ENCODE results near the gene NHEJ1. TPM values are rescaled to one million over a fixed set of nuclear protein-coding genes. Genes with fewer than 3 reads are reported as not detected.

The NHEJ1 gene
- total and polyA plus RNA-seq, 9 of the 15 experiments (the other 6 are each of a cell fraction or from before 2014, with no cell fraction given), result 9.0 to 23.7 (median 13.9) TPM

DNA sequence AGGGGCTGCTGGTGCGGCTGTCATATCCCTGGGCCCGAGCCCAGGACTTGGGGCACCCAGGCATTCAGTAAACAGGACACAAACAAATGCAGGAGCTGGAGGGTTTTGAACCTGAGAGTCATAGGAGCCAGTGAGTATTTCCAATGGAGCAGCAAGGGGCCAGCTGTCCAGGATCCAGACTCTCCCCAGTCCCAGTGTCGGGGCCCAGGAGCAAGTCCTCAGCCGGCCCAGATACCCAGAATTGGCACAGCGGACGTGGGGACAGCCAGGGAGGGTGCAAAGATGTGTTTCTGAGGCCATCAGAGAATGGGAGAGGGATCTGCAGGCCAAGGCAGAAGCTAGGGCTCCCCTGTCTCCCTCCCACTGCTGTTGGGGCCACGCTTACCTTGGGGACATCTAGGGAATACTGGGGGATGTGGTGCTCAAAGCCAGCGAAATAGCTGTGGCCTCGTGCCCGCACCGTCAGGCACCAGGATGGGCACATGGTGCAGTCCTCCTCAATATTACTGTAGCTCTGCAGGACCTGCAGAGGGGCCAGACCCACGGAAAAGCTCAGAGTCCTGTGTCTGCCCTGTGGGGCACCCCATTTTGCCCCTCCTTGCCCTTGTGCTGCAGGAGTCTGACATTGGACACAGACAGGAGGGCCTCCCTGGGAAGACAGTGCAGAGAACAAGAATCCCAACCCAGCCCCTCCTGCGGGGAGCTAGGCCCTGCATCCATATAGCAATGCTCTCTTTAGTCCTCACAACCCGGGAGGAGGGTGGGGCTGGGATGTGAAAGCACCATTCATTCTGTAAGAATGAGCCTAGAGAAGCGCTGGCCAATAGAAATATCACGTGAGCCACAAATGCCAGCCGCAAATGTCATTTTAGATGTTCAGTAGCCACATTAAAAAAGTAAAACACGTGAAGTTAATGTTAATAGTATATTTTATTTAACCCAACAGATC, 134.7 kb downstream of the NHEJ1 start (continued):
- TF ChIP-seq, protein P1, sequence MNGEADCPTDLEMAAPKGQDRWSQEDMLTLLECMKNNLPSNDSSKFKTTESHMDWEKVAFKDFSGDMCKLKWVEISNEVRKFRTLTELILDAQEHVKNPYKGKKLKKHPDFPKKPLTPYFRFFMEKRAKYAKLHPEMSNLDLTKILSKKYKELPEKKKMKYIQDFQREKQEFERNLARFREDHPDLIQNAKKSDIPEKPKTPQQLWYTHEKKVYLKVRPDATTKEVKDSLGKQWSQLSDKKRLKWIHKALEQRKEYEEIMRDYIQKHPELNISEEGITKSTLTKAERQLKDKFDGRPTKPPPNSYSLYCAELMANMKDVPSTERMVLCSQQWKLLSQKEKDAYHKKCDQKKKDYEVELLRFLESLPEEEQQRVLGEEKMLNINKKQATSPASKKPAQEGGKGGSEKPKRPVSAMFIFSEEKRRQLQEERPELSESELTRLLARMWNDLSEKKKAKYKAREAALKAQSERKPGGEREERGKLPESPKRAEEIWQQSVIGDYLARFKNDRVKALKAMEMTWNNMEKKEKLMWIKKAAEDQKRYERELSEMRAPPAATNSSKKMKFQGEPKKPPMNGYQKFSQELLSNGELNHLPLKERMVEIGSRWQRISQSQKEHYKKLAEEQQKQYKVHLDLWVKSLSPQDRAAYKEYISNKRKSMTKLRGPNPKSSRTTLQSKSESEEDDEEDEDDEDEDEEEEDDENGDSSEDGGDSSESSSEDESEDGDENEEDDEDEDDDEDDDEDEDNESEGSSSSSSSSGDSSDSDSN (IDR thresholded peaks at IDR 0.05; ENCODE audit: borderline replicate concordance in 1 of 2, low read depth in 2 of 2, low read length in 2 of 2), result no peak
- TF ChIP-seq MAZ (CRISPR knock-in tag; conservative IDR thresholded peaks at IDR 0.05 in 1 of 2, IDR thresholded peaks at IDR 0.05 in 1 of 2) (no peak), ZNF561 (CRISPR knock-in tag; conservative IDR thresholded peaks at IDR 0.05) (no peak), SMARCA5 (IDR thresholded peaks at IDR 0.05) (no peak), FOXA1 (IDR thresholded peaks at IDR 0.05; ENCODE audit: borderline replicate concordance) (no peak)
- TF ChIP-seq, protein P2, sequence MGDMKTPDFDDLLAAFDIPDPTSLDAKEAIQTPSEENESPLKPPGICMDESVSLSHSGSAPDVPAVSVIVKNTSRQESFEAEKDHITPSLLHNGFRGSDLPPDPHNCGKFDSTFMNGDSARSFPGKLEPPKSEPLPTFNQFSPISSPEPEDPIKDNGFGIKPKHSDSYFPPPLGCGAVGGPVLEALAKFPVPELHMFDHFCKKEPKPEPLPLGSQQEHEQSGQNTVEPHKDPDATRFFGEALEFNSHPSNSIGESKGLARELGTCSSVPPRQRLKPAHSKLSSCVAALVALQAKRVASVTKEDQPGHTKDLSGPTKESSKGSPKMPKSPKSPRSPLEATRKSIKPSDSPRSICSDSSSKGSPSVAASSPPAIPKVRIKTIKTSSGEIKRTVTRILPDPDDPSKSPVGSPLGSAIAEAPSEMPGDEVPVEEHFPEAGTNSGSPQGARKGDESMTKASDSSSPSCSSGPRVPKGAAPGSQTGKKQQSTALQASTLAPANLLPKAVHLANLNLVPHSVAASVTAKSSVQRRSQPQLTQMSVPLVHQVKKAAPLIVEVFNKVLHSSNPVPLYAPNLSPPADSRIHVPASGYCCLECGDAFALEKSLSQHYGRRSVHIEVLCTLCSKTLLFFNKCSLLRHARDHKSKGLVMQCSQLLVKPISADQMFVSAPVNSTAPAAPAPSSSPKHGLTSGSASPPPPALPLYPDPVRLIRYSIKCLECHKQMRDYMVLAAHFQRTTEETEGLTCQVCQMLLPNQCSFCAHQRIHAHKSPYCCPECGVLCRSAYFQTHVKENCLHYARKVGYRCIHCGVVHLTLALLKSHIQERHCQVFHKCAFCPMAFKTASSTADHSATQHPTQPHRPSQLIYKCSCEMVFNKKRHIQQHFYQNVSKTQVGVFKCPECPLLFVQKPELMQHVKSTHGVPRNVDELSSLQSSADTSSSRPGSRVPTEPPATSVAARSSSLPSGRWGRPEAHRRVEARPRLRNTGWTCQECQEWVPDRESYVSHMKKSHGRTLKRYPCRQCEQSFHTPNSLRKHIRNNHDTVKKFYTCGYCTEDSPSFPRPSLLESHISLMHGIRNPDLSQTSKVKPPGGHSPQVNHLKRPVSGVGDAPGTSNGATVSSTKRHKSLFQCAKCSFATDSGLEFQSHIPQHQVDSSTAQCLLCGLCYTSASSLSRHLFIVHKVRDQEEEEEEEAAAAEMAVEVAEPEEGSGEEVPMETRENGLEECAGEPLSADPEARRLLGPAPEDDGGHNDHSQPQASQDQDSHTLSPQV (IDR thresholded peaks at IDR 0.05), result no peak

MicroRNAs encoded within 50 kb of the gene (microRNA counts, 767-probe panel; counts per million panel counts)
- microRNA hsa-miR-3131, result 870 counts per million, percentile 17 among the panel's probes with 10 or more counts

Small RNA genes lying within 50 kb of the gene (microRNA-seq; reads per million reads assigned to microRNA genes)
- gene MIR3131 (ENCODE audit: borderline microRNAs expressed), result not detected

Small RNA genes lying within 50 kb of the gene (small RNA-seq; reads per million reads assigned to genes)
- gene MIR3131 (0.18 reads per million), gene RN7SL764P (not detected)

Other genes with a start within 250 kb of the NHEJ1 start
Only the 7 nearest of the 20 such genes appear.
- gene SLC23A3, start 9.2 kb upstream of the NHEJ1 start, total RNA-seq (2014; rRNA removed), result 0.27 TPM in 1 of 2 replicates, not detected in the other
- 0.06 and 0.11 TPM in 2 replicates for gene SLC23A3, start 9.2 kb upstream of the NHEJ1 start, total RNA-seq (2014; rRNA removed; fragmentation: Illumina TruSeq; extraction: Trizol)
- 0.19 and 0.22 TPM in 2 replicates for gene SLC23A3, start 9.2 kb upstream of the NHEJ1 start, total RNA-seq (2015; rRNA removed; fragmentation: Illumina TruSeq; extraction: Trizol)
- gene SLC23A3, start 9.2 kb upstream of the NHEJ1 start, total RNA-seq (2021), result 0.60 and 0.64 TPM in 2 replicates
- 0.25 and 0.65 TPM in 2 replicates for gene SLC23A3, start 9.2 kb upstream of the NHEJ1 start, polyA plus RNA-seq (2011; rRNA removed)
- 0.14 and 0.16 TPM in 2 replicates for gene SLC23A3, start 9.2 kb upstream of the NHEJ1 start, polyA plus RNA-seq (2014; fragmentation: Illumina TruSeq; extraction: Trizol)
- gene SLC23A3, start 9.2 kb upstream of the NHEJ1 start, polyA plus RNA-seq (2014; fragmentation: Nextera tagmentation; extraction: Ambion mirVana), result under 1 TPM; 0.06 to 0.07 TPM
- 0.07 TPM in 1 of 2 replicates, not detected in the other for gene SLC23A3, start 9.2 kb upstream of the NHEJ1 start, polyA plus RNA-seq (2014; rRNA removed)
- 30.5 and 32.2 TPM in 2 replicates for gene CNPPD1, start 16.1 kb upstream of the NHEJ1 start, total RNA-seq (2014; rRNA removed)
- 16.3 and 17.4 TPM in 2 replicates for gene CNPPD1, start 16.1 kb upstream of the NHEJ1 start, total RNA-seq (2014; rRNA removed; fragmentation: Illumina TruSeq; extraction: Trizol)
- 22.3 and 23.3 TPM in 2 replicates for gene CNPPD1, start 16.1 kb upstream of the NHEJ1 start, total RNA-seq (2015; rRNA removed; fragmentation: Illumina TruSeq; extraction: Trizol)
- gene CNPPD1, start 16.1 kb upstream of the NHEJ1 start, total RNA-seq (2021), result 51.6 and 53.5 TPM in 2 replicates
- 27.0 and 33.6 TPM in 2 replicates for gene CNPPD1, start 16.1 kb upstream of the NHEJ1 start, polyA plus RNA-seq (2011; rRNA removed)
- gene CNPPD1, start 16.1 kb upstream of the NHEJ1 start, polyA plus RNA-seq (2014; fragmentation: Illumina TruSeq; extraction: Trizol), result 30.4 and 38.0 TPM in 2 replicates
- 10 to 100 TPM in 1 of 2 experiments, 1 to 10 TPM in 1; 9.9 to 21.9 TPM for gene CNPPD1, start 16.1 kb upstream of the NHEJ1 start, polyA plus RNA-seq (2014; fragmentation: Nextera tagmentation; extraction: Ambion mirVana)
- gene CNPPD1, start 16.1 kb upstream of the NHEJ1 start, polyA plus RNA-seq (2014; rRNA removed), result 35.9 and 39.8 TPM in 2 replicates
- 19.2 and 19.9 TPM in 2 replicates for gene RETREG2, start 17.5 kb upstream of the NHEJ1 start, total RNA-seq (2014; rRNA removed)
- gene RETREG2, start 17.5 kb upstream of the NHEJ1 start, total RNA-seq (2014; rRNA removed; fragmentation: Illumina TruSeq; extraction: Trizol), result 13.2 and 16.0 TPM in 2 replicates
- gene RETREG2, start 17.5 kb upstream of the NHEJ1 start, total RNA-seq (2015; rRNA removed; fragmentation: Illumina TruSeq; extraction: Trizol), result 18.5 and 19.2 TPM in 2 replicates
- 32.1 TPM in 2 replicates for gene RETREG2, start 17.5 kb upstream of the NHEJ1 start, total RNA-seq (2021)
- gene RETREG2, start 17.5 kb upstream of the NHEJ1 start, polyA plus RNA-seq (2011; rRNA removed), result 40.1 and 40.6 TPM in 2 replicates
- gene RETREG2, start 17.5 kb upstream of the NHEJ1 start, polyA plus RNA-seq (2014; fragmentation: Illumina TruSeq; extraction: Trizol), result 20.5 and 22.1 TPM in 2 replicates
- gene RETREG2, start 17.5 kb upstream of the NHEJ1 start, polyA plus RNA-seq (2014; fragmentation: Nextera tagmentation; extraction: Ambion mirVana), result 10 to 100 TPM in 1 of 2 experiments, 1 to 10 TPM in 1; 4.9 to 22.6 TPM
- 18.7 and 19.2 TPM in 2 replicates for gene RETREG2, start 17.5 kb upstream of the NHEJ1 start, polyA plus RNA-seq (2014; rRNA removed)
- gene ZFAND2B, start 46.0 kb upstream of the NHEJ1 start, total RNA-seq (2014; rRNA removed), result 29.8 and 37.3 TPM in 2 replicates
- gene ZFAND2B, start 46.0 kb upstream of the NHEJ1 start, total RNA-seq (2014; rRNA removed; fragmentation: Illumina TruSeq; extraction: Trizol), result 10.1 and 16.5 TPM in 2 replicates
- gene ZFAND2B, start 46.0 kb upstream of the NHEJ1 start, total RNA-seq (2015; rRNA removed; fragmentation: Illumina TruSeq; extraction: Trizol), result 21.6 and 22.7 TPM in 2 replicates
- gene ZFAND2B, start 46.0 kb upstream of the NHEJ1 start, total RNA-seq (2021), result 28.2 and 31.4 TPM in 2 replicates
- gene ZFAND2B, start 46.0 kb upstream of the NHEJ1 start, polyA plus RNA-seq (2011; rRNA removed), result 26.1 and 30.9 TPM in 2 replicates
- gene ZFAND2B, start 46.0 kb upstream of the NHEJ1 start, polyA plus RNA-seq (2014; fragmentation: Illumina TruSeq; extraction: Trizol), result 28.9 and 33.0 TPM in 2 replicates
- gene ZFAND2B, start 46.0 kb upstream of the NHEJ1 start, polyA plus RNA-seq (2014; fragmentation: Nextera tagmentation; extraction: Ambion mirVana), result 10 to 100 TPM in 1 of 2 experiments, 1 to 10 TPM in 1; 9.9 to 14.6 TPM
- 26.0 and 33.3 TPM in 2 replicates for gene ZFAND2B, start 46.0 kb upstream of the NHEJ1 start, polyA plus RNA-seq (2014; rRNA removed)
- 19.1 and 25.7 TPM in 2 replicates for gene ABCB6, start 58.1 kb upstream of the NHEJ1 start, total RNA-seq (2014; rRNA removed)
- gene ABCB6, start 58.1 kb upstream of the NHEJ1 start, total RNA-seq (2014; rRNA removed; fragmentation: Illumina TruSeq; extraction: Trizol), result 15.2 and 16.8 TPM in 2 replicates
- 11.9 and 12.0 TPM in 2 replicates for gene ABCB6, start 58.1 kb upstream of the NHEJ1 start, total RNA-seq (2015; rRNA removed; fragmentation: Illumina TruSeq; extraction: Trizol)
- gene ABCB6, start 58.1 kb upstream of the NHEJ1 start, total RNA-seq (2021), result 29.2 and 31.6 TPM in 2 replicates
- 21.0 and 45.8 TPM in 2 replicates for gene ABCB6, start 58.1 kb upstream of the NHEJ1 start, polyA plus RNA-seq (2011; rRNA removed)
- gene ABCB6, start 58.1 kb upstream of the NHEJ1 start, polyA plus RNA-seq (2014; fragmentation: Illumina TruSeq; extraction: Trizol), result 26.6 and 29.8 TPM in 2 replicates
- gene ABCB6, start 58.1 kb upstream of the NHEJ1 start, polyA plus RNA-seq (2014; fragmentation: Nextera tagmentation; extraction: Ambion mirVana), result 1 to 10 TPM; 3.7 to 8.1 TPM
- 13.6 and 15.1 TPM in 2 replicates for gene ABCB6, start 58.1 kb upstream of the NHEJ1 start, polyA plus RNA-seq (2014; rRNA removed)
- gene ATG9A, start 68.8 kb upstream of the NHEJ1 start, total RNA-seq (2014; rRNA removed), result 23.5 and 36.3 TPM in 2 replicates
- 21.0 and 21.9 TPM in 2 replicates for gene ATG9A, start 68.8 kb upstream of the NHEJ1 start, total RNA-seq (2014; rRNA removed; fragmentation: Illumina TruSeq; extraction: Trizol)
- 13.9 and 19.3 TPM in 2 replicates for gene ATG9A, start 68.8 kb upstream of the NHEJ1 start, total RNA-seq (2015; rRNA removed; fragmentation: Illumina TruSeq; extraction: Trizol)
- 47.9 and 54.5 TPM in 2 replicates for gene ATG9A, start 68.8 kb upstream of the NHEJ1 start, total RNA-seq (2021)
- gene ATG9A, start 68.8 kb upstream of the NHEJ1 start, polyA plus RNA-seq (2011; rRNA removed), result 65.6 and 83.0 TPM in 2 replicates
- gene ATG9A, start 68.8 kb upstream of the NHEJ1 start, polyA plus RNA-seq (2014; fragmentation: Illumina TruSeq; extraction: Trizol), result 38.7 and 40.7 TPM in 2 replicates
- gene ATG9A, start 68.8 kb upstream of the NHEJ1 start, polyA plus RNA-seq (2014; fragmentation: Nextera tagmentation; extraction: Ambion mirVana), result under 1 TPM; 0.25 to 0.60 TPM
- 23.4 and 35.3 TPM in 2 replicates for gene ATG9A, start 68.8 kb upstream of the NHEJ1 start, polyA plus RNA-seq (2014; rRNA removed)
- 40.7 and 41.5 TPM in 2 replicates for gene ANKZF1, start 69.0 kb upstream of the NHEJ1 start, total RNA-seq (2014; rRNA removed)
- 22.5 and 26.3 TPM in 2 replicates for gene ANKZF1, start 69.0 kb upstream of the NHEJ1 start, total RNA-seq (2014; rRNA removed; fragmentation: Illumina TruSeq; extraction: Trizol)
- gene ANKZF1, start 69.0 kb upstream of the NHEJ1 start, total RNA-seq (2015; rRNA removed; fragmentation: Illumina TruSeq; extraction: Trizol), result 21.6 and 21.8 TPM in 2 replicates
- gene ANKZF1, start 69.0 kb upstream of the NHEJ1 start, total RNA-seq (2021), result 36.3 and 43.5 TPM in 2 replicates
- 47.0 and 86.3 TPM in 2 replicates for gene ANKZF1, start 69.0 kb upstream of the NHEJ1 start, polyA plus RNA-seq (2011; rRNA removed)
- 29.2 and 31.0 TPM in 2 replicates for gene ANKZF1, start 69.0 kb upstream of the NHEJ1 start, polyA plus RNA-seq (2014; fragmentation: Illumina TruSeq; extraction: Trizol)
- 1 to 10 TPM; 3.1 to 3.9 TPM for gene ANKZF1, start 69.0 kb upstream of the NHEJ1 start, polyA plus RNA-seq (2014; fragmentation: Nextera tagmentation; extraction: Ambion mirVana)
- gene ANKZF1, start 69.0 kb upstream of the NHEJ1 start, polyA plus RNA-seq (2014; rRNA removed), result 49.0 and 60.6 TPM in 2 replicates

Measured in K562 (cell line).